ENCODE measurements around the gene KCNE2.
"Not testable (repeated sequence)": the region's sequence is repeated elsewhere in the genome, so short reads cannot be mapped to it uniquely, and the experiment has no call there.

The KCNE2 gene

DNA sequence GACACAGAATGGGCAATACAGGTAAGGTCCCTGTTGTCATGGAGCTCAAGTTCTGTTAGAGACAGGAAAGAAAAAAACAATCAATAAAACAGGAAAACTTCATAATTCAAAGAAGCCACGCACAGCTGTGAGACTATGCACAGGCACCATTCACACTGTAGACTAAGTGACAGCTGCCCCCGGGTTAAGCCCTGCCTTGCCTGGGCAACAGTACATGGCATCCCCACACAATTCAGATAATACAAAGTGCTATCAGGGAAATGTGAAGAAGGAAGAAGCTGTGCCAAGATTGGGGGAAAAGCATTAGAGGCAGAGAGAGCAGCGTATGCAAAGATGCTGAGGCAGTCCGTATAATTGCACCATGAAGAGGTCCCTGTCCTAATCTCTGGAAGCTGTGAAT, 9.0 kb upstream of the KCNE2 start:
- no peak for DNase-seq

GRCh38 chr21:34355570-34355969, 8.2 kb upstream of the KCNE2 start:
- DNase-seq: no peak

DNA sequence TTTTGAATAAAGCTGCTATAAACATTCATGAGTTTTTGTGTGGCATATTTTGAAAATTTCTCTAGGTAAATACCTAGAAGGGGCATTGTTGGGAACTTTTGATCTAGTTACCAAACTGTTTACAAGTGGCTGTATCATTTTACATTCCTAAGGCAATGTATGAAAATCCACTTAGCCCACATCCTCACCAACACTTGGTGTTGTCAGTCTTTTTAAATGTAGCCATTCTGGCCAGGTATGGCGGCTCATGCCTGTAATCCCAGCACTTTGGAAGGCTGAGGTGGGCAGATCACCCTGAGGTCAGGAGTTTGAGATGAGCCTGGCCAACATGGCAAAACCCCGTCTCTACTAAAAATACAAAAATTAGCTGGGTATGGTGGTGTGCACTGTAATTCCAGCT, 5.9 kb upstream of the KCNE2 start:
- no peak for DNase-seq

GRCh38 chr21:34358866-34359265, 4.9 kb upstream of the KCNE2 start:
- DNase-seq: no peak

- no peak for DNase-seq
Observed at GRCh38 chr21:34360488-34361241, 3.1 kb upstream of the KCNE2 start.

GRCh38 chr21:34362136-34362444, 1.7 kb upstream of the KCNE2 start:
- DNase-seq: no peak

DNA sequence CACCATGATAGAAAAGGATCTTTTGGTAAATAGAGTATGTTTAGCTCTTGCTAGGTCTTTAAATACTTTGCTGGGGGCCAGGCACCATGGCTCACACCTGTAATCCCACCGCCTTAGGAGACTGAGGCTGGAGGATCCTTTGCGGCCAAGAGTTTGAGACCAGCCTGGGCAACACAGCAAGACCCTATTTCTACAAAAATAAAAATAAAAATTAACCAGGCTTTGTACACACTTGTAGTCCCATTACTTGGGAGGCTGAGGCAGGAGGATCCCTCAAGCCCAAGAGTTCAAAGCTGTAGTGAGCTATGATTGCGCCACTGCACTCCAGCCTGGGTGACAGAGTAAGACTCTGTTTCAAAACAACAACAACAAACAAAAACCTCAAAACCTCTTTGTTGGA, 1.1 kb upstream of the KCNE2 start:
- DNase-seq: no peak

DNA sequence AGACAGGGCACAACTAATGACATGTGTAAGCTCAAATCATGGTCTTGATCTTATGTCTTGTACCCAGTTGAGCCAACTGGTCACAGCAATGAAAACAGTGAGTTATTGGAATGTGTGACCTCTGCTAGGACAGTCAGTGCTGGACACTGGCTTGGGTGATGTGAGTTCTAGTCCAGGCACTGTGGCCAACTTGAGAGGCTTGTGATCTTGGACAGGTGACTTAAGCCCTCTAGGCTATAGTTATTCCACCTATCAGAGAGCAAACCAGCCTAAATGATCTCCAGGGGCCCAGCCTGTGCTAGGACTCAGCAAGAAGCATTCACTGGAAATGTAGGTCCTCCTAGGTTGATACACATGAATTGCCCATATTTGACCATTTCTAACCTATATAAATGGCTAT, 1.1 kb downstream of the KCNE2 start:
- DNase-seq: no peak

DNA sequence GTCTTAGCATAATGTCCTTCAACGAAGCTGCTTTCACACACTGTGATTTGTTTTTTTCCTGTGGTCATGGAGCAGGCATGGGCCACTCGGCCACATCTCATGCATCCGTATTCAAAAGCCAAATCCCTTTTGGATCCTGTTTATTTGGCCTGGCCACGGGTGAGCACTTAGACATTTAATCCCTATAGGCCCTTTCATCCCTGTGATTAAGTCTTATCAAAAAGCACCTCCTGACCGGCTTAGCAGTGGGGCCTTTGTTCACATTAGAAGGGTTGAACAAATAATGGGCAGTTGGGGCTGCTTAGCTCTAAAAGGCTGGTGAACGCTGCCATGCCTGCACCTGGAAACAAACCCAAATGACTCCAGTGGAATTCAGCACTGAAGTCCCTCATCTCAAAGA, 2.0 kb downstream of the KCNE2 start:
- DNase-seq: no peak

GRCh38 chr21:34367320-34367935, 3.6 kb downstream of the KCNE2 start:
- no peak for DNase-seq

DNA sequence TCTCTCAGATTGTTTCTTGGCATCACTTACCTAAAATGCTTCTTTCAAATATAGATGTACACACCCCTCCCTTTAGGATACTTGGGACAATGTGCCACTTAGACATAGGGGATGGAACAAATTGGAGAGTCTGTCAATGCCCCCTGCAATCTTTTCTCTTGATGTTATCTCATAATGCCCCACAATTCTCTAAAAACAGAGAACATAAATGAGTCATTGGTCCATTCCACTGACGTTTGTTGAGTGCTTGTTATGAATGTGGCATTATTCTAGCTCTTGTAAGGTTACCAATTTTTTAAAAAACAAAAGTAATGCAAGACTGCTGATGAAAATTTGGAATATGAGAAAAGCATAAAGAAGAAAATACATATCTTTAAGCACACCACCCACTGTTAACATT, 5.9 kb downstream of the KCNE2 start:
- DNase-seq: no peak

DNA sequence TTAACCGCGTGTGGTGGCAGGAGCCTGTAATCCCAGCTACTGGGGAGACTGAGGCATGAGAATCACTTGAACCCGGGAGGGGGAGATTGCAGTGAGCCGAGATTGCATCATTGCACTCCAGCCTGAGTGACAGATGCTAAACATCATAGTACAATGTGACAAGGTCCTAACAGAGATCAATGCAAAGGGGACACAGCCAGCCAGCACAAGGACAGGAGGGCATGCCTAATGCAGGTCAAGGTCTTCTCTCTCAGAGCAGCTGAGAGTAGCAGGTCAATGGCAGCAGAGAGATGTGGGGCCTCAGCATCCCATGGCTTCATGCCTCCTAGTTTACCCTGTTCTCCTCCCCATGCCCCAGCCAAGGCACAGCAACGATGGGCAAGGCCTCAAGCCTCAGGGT, 8.5 kb downstream of the KCNE2 start:
- DNase-seq: no peak

DNA sequence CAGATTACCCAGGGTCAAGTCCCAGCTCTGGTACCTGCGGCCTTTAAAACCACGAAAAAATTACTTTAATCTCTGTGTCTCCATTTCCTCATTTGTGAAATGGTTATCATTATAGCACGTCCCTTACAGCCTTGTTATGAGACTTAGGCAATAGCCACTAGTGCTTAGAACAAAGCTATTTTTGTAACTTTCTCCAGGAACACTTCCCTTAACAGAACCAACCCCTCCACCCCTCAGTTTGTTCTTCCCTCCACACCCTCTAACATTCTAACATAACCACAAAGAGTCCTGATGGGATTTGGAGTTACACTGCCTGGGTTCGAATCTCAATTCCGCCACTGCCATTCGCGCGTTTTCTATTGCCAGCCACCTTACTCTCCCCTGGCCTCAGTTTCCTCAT, 10.7 kb downstream of the KCNE2 start:
- not testable (repeated sequence) for DNase-seq

DNA sequence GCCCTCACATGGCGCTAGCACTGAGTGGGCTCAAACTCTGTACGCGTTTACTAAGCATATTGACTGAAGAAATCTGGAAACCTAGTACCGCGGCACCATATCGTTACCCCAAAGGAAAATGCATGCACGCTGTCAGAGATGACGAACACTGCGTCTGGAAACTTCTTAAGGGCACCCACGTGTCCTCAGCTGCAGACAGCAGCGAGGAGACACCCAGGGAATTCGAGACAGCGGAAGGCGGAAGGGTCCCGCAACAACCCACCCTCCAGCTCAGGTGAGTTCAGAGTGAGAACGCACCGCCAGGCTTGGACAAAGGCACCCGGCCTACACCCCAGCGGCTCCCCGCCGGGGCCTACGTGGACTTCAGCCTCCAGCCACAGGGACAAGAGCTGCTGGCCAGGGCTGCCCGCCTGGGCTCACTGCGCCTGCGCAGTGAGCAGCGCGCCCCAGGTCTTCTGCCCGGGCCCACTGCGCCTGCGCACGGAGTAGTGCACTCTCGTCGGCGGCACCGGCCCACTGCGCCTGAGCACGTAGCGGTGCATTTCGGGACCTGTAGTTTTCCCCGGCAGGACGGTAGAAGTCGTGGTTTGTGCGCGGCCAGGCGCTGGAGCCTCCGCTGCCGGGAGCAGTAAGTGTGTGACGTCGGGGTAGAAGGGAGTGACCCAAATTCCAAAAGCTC, 11.3 kb downstream of the KCNE2 start, which contains the start of gene SMIM11:
TSS of gene SMIM11 (plus strand) at position 568 of the 679 bp plus-strand sequence. CDS start 3,998 bp downstream, outside the sequence.
- not testable (repeated sequence) for DNase-seq

- not testable (repeated sequence) for DNase-seq
Observed at GRCh38 chr21:34375619-34375972, 11.8 kb downstream of the KCNE2 start.

GRCh38 chr21:34383138-34383537, 19.3 kb downstream of the KCNE2 start:
- DNase-seq: not testable (repeated sequence)

DNA sequence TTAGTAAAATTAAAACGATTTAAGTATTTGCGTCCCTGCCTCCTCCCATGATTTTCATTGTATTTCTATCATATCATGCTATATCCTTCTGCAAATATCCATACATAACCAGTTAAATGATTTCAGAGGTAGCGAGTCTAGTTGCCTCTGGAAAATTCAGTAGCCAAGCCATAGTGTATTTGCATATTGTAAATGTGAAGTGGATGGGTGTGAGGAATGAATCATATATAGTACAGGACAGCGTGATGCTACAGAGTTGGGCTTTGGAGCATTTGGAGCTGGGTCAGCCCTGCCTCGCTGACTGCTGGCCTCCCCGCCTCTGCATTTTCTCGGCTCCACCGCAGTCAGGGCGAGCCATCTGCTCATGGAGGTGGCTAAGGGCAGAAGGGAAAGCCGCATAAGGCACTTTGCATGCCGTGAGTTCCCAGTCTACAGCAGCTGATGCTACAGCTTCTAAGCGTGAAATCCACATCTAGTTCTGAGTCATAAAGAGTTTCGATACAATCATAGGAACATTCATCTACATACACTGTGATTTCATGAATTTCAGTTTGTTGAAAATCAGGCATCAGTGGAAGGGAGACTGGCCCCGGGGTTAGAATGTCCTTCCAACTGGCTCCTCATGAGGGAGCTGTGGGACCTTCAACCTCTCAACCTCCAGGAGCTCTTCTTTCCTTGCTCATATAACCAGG, 20.1 kb downstream of the KCNE2 start:
- not testable (repeated sequence) for DNase-seq

DNA sequence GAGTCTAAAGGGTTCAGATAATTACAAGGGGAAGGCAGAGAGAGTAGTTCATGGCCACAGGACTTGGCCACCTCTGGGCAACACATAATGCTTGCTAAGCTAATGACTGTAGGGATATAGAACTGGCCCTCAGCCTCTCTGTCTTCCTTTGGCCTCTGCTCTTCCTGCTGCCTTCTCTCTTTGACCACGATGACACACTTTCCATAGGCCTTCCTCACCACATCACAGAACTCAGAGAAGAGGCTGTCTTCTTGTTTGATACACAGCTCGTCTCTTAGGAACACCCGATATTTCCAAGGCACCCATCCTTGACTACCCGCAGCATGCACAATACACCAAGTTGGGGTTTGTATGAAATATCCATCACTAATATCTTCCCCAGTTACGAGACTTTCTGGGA, 36.7 kb downstream of the KCNE2 start:
- DNase-seq: not testable (repeated sequence)

DNA sequence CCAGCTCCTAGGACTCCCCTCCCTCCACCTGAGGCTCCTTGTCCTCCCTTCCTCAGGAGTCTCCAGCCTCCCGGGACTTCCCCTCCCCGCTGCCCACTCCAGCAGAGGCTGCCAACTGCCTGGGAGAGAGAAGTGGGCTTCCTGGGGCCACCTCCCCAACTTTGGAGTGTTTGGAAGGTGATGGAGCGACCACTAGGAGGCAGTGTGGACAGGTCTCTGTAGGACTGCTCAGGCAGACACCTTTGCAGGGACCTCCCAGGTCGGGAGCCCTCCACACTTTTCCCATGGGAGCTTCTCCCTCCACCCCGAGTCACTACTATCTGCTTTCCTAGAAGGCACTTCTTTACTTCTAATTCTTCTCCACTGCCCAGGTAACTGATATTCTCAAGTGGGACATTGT, 40.9 kb downstream of the KCNE2 start:
- not testable (repeated sequence) for DNase-seq

GRCh38 chr21:34405686-34406085, 41.9 kb downstream of the KCNE2 start:
- DNase-seq: not testable (repeated sequence)

DNA sequence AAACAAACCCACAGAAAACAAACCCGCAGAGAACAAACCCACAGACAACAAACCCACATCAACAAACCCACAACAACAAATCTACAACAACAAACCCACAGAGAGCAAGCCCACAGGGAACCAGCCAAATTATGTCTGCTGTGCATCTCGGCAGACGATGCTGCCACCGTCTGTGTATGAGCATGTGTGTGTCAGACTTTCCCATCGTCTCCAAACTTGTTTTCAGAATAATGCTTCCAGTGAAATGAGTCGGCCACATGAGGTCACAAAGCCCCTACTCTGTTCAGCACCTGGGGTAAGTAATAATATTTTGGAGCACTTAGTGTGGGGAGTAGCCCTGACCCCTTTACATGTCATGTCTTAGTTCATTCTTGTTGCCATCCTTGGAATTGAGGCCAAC, 42.3 kb downstream of the KCNE2 start:
- not testable (repeated sequence) for DNase-seq

DNA sequence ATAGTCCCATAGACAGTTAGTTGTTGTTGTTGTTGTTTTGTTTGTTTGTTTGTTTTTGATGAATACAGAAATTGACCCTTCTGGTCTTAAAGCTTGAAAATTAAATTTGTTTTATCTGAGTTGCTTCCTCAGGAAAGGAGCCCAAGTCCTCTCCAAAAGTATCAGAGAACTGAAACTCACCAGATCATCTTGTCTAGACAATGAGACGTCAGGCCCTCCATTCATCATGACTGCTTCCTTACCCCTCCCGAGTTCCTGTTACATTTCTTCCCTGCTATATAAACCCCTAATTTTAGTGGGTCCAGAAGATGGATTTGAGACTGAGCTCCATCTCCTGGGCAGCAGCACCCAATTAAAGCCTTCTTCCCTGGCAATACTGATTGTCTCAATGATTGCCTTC, 42.9 kb downstream of the KCNE2 start:
- not testable (repeated sequence) for DNase-seq

DNA sequence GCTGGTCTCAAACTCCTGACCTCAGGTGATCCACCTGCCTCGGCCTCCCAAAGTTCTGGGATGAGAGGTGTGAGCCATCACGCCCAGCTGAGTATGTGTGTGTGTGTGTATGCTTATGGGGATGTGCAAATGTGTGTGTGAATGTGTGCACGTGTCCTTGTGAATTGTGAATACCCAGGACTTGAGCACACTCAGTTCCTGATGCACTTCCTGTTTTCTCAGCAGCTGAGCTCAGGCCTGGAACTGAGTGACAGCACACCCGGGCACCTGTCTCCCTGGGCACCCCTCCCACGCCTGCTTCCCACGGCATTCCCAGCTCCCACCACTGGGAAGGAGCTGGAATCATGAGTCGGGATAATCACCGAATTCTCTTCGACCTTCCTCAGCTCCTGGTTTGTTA, 43.5 kb downstream of the KCNE2 start:
- DNase-seq: not testable (repeated sequence)

Measured in NCI-H1436 treated with DMSO at 0.1 percent for 48 hours (cell line).